Colonic mucosa (tissue), 4 donors: ENCODE measurements around the gene SMPDL3B. TPM values are rescaled to one million over a fixed set of nuclear protein-coding genes. Genes with fewer than 3 reads are reported as not detected.
"Not testable (repeated sequence)": the region's sequence is repeated elsewhere in the genome, so short reads cannot be mapped to it uniquely, and the experiment has no call there.

ENCODE experiments used
- DNase-seq: peaks from one replicate; pipeline ENCODE4 v3.0.0-alpha.2; 2020
- H3K27ac ChIP-seq: fragments of 200-600 bp; one replicate; pipeline ENCODE4 v1.8.0; 2021
- H3K27me3 ChIP-seq: fragments of 200-600 bp; one replicate; pipeline ENCODE4 v1.8.0; 2021
- H3K36me3 ChIP-seq: fragments of 200-600 bp; one replicate; pipeline ENCODE4 v1.8.0; 2021
- H3K4me1 ChIP-seq: fragments of 200-600 bp; one replicate; pipeline ENCODE4 v1.8.0; 2021; ENCODE audit warnings: mild to moderate bottlenecking
- H3K4me3 ChIP-seq: fragments of 200-600 bp; one replicate; pipeline ENCODE4 v1.8.0; 2021
- H3K9ac ChIP-seq, 2 donors: one replicate each; pipeline ENCODE4 v1.7.0; 2013; ENCODE audit warnings: control low read depth in 2 of 2, low read depth in 2 of 2, low read length in 2 of 2
- H3K9me3 ChIP-seq: fragments of 200-600 bp; one replicate; pipeline ENCODE4 v1.8.0; 2021
- intact Hi-C: fragments of 100-400 bp; cut with DNase I; formaldehyde crosslinking; loops from one replicate; pipeline ENCODE4 v1.14.1; 2022
- total RNA-seq, 2 donors: library from RNA; stranded (reverse); fragmentation: NEBNext Ultra II Directional in 1 of 2; extraction: Animal tissue kit (Norgen Biotek cat#: 25700) in 1 of 2; gene quantifications; one replicate each; pipeline ENCODE4 v1.2.1, GENCODE V29; 2021
- TF ChIP-seq, protein P1 (sequence below): fragments of 200-600 bp; IDR thresholded peaks from one replicate; pipeline ENCODE4 v1.8.0; 2022; ENCODE audit warnings: antibody characterized with exemption, mild to moderate bottlenecking
- donor health status: healthy.
- donor health status: DM: no; HTN: no; CAD: no.
- donor health status: DM: no; HTN: no; CAD: no.

The SMPDL3B gene
- total RNA-seq, 2 donors from 2014 or later = 27.4 to 38.6 TPM

DNA sequence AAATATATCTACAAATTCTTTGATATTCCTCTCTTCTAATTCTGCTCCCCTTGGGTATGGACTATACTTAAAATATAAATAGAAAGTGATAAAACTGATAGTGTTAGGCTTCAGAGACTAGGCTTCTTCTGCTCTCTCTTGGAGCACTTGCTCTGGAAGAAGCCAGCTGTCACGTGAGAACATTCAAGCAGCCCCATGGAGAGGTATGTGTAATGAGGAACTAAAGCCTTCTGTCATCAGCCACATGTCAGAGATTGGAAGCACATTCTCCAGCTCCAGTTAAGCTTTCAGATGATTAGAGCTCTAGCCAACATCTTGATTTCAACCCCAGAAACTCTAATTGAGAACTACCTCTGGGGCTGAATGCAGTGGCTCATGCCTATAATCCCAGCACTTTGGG is 59.3 kb downstream of the SMPDL3B start:
- Histone ChIP-seq H3K27ac (no peak overlapping the region), H3K9ac (no peak overlapping the region), H3K36me3 (peaks cover 7% of the 10 kb centered on the region), H3K9me3 (no peaks in the 10 kb centered on the region), H3K4me3 (no peak overlapping the region), H3K4me1 (no peaks in the 10 kb centered on the region), H3K27me3 (no peaks in the 10 kb centered on the region)
- TF ChIP-seq, protein P1, sequence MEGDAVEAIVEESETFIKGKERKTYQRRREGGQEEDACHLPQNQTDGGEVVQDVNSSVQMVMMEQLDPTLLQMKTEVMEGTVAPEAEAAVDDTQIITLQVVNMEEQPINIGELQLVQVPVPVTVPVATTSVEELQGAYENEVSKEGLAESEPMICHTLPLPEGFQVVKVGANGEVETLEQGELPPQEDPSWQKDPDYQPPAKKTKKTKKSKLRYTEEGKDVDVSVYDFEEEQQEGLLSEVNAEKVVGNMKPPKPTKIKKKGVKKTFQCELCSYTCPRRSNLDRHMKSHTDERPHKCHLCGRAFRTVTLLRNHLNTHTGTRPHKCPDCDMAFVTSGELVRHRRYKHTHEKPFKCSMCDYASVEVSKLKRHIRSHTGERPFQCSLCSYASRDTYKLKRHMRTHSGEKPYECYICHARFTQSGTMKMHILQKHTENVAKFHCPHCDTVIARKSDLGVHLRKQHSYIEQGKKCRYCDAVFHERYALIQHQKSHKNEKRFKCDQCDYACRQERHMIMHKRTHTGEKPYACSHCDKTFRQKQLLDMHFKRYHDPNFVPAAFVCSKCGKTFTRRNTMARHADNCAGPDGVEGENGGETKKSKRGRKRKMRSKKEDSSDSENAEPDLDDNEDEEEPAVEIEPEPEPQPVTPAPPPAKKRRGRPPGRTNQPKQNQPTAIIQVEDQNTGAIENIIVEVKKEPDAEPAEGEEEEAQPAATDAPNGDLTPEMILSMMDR = no peak
- intact Hi-C loops = no loop called here
- no peak for DNase-seq

DNA sequence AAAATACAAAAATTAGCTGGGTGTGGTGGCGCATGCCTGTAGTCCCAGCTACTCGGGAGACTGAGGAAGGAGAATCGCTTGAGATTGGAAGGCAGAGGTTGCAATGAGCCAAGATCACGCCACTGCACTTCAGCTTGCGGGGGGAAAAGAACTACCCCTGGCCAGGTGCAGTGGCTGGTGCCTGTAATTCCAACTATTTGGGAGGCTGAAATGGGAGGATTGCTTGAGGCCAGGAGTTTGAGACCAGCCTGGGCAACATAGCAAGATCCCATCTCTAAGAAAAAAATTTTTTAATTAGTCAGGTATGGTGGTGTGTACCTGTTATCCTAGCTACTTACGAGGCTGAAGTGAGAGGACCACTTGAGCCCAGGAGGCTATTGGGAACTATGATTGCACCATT is 59.7 kb downstream of the SMPDL3B start:
- H3K27ac ChIP-seq, DNase-seq, H3K9me3 ChIP-seq, intact Hi-C loops, H3K4me3 ChIP-seq, H3K4me1 ChIP-seq, H3K9ac ChIP-seq, H3K36me3 ChIP-seq, H3K27me3 ChIP-seq: not testable (repeated sequence)

DNA sequence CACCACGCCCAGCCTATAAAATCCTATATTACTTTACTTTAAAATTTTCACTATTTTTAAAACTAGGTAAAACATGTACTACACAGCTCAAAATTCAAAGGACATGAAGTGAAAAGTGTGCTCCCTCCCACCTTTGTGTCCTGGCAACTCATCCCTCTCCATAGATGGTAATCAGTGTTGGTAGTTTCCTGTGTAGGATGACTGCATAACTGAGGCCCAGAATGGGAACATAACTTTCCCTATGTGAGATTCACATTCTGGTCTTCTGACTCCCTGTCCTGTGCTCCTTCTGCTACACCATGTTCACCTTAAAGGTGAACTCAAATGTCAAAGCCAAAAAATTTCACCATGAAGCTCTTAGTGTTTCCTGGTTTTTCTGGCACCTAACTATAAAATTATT is 64.3 kb downstream of the SMPDL3B start:
- Histone ChIP-seq H3K9me3 (no peaks in the 10 kb centered on the region), H3K9ac (no peak overlapping the region), H3K4me3 (no peak overlapping the region), H3K27me3 (no peaks in the 10 kb centered on the region), H3K36me3 (no peaks in the 10 kb centered on the region), H3K4me1 (no peaks in the 10 kb centered on the region), H3K27ac (no peak overlapping the region)
- intact Hi-C loops = no loop called here
- TF ChIP-seq, protein P1 = no peak
- no peak for DNase-seq

DNA sequence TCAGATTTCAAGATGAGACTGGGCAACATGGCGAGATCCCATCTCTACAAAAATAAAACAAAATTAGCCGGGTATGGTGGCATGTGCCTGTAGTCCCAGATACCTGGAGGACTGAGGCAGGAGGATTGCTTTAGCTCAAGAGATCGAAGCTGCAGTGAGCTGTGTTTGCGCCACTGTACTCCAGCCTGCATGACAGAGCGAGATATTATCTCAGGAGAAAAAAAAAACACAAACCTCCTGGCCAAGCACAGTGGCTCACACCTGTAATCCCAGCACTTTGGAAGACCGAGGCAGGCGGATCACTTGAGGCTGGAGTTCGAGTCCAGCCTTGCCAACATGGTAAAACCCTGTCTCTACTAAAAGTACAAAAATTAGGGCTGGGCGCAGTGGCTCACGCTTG is 67.8 kb downstream of the SMPDL3B start:
- intact Hi-C loops = no loop called here
- Histone ChIP-seq H3K36me3 (no peaks in the 10 kb centered on the region), H3K9ac (no peak overlapping the region), H3K4me1 (no peaks in the 10 kb centered on the region), H3K27me3 (no peaks in the 10 kb centered on the region), H3K4me3 (no peak overlapping the region), H3K27ac (no peak overlapping the region), H3K9me3 (no peaks in the 10 kb centered on the region)
- no peak for DNase-seq
- TF ChIP-seq, protein P1 = no peak

DNA sequence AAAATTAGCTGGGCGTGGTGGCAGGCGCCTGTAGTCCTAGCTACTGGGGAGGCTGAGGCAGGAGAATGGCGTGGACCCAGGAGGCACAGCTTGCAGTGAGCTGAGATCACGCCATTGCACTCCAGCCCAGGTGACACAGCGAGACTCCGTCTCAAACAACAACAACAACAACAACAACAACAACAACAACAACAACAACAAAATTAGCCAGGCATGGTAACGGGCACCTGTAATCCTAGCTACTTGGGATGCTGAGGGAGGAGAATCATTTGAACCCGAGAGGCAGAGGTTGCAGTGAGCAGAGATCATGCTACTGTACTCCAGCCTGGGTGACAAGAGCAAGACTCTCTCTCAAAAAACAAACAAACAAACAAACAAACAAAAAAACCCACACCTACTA is 68.3 kb downstream of the SMPDL3B start:
- H3K4me3 ChIP-seq, intact Hi-C loops, H3K4me1 ChIP-seq, H3K9ac ChIP-seq, DNase-seq, H3K9me3 ChIP-seq, H3K27ac ChIP-seq, H3K27me3 ChIP-seq, H3K36me3 ChIP-seq: not testable (repeated sequence)

Other genes with a start within 250 kb of the SMPDL3B start
- 10 to 100 TPM; 10.5 to 11.3 TPM for gene FAM76A, start 209.0 kb upstream of the SMPDL3B start, total RNA-seq
- 10 to 100 TPM; 49.2 to 65.0 TPM for gene STX12, start 161.8 kb upstream of the SMPDL3B start, total RNA-seq
- 10 to 100 TPM; 31.8 to 39.2 TPM for gene PPP1R8, start 104.2 kb upstream of the SMPDL3B start, total RNA-seq
- gene THEMIS2, start 62.5 kb upstream of the SMPDL3B start, total RNA-seq = 10 to 100 TPM in 1 of 2 donors, 1 to 10 TPM in 1; 6.8 to 12.6 TPM
- 10 to 100 TPM; 14.3 to 30.7 TPM for gene RPA2, start 20.4 kb upstream of the SMPDL3B start, total RNA-seq
- gene XKR8, start 25.0 kb downstream of the SMPDL3B start, total RNA-seq = 1 to 10 TPM; 7.1 to 9.8 TPM
- gene EYA3, start 153.6 kb downstream of the SMPDL3B start, total RNA-seq = 10 to 100 TPM; 21.8 to 27.6 TPM
- 1 to 10 TPM; 2.2 to 3.9 TPM for gene PTAFR, start 241.7 kb downstream of the SMPDL3B start, total RNA-seq